Esophagus squamous epithelium (tissue), 4 donors: ENCODE measurements around the gene NMT1.

Experiments
- POLR2A ChIP-seq, 4 donors: fragments of 450-650 bp; IDR thresholded peaks; one replicate each; pipeline ENCODE4 v1.6.1; 2017; ENCODE audit warnings: antibody characterized with exemption in 4 of 4, mild to moderate bottlenecking in 4 of 4, moderate library complexity in 3 of 4
- TF ChIP-seq, protein P1 (sequence below), 6 experiments: fragments of 450-650 bp in 4 of 6; fragments of 200-600 bp in 2 of 6; sonication (generic) in 2 of 6; IDR thresholded peaks; one replicate each; pipeline ENCODE4 v1.5.1; 2016 to 2019; ENCODE audit warnings: antibody characterized with exemption in 6 of 6, mild to moderate bottlenecking in 4 of 6, moderate library complexity in 4 of 6

DNA sequence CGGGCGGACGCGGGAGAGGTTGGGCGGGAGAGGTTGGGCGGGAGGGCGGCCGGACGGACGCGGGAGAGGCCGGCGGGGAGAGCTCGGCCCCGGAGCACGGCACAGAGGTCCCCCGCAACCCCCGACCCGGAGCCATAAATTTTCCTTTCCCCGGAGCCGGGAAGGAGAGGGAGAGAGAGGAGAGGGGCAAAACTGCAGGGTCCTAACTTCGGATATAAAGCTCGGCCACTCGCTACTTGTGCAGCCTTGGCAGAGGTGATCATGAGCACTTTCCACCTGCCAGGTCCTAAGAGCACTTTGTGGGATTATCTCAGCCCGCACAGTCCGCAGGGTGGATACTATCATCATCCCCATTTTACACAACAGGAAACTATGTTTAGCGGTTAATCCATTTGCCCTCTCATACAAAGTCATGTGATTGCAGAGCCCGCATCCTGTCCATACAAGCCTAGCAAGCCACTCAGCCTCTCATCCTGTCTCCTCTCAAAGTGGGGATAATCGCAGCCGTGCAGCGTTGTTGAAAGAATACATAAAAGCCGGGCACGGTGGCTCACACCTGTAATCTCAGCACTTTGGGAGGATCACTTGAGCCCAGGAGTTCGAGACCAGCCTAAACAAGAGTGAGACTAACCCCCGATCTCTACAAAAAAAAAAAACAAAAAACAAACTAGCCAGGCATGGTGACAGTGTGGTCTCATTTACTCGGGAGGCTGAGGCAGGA lies 8.9 kb upstream of the NMT1 start:
- TF ChIP-seq, protein P1, sequence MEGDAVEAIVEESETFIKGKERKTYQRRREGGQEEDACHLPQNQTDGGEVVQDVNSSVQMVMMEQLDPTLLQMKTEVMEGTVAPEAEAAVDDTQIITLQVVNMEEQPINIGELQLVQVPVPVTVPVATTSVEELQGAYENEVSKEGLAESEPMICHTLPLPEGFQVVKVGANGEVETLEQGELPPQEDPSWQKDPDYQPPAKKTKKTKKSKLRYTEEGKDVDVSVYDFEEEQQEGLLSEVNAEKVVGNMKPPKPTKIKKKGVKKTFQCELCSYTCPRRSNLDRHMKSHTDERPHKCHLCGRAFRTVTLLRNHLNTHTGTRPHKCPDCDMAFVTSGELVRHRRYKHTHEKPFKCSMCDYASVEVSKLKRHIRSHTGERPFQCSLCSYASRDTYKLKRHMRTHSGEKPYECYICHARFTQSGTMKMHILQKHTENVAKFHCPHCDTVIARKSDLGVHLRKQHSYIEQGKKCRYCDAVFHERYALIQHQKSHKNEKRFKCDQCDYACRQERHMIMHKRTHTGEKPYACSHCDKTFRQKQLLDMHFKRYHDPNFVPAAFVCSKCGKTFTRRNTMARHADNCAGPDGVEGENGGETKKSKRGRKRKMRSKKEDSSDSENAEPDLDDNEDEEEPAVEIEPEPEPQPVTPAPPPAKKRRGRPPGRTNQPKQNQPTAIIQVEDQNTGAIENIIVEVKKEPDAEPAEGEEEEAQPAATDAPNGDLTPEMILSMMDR (IDR thresholded peaks at IDR 0.05): peak in 1 of 6 experiments; percentile 3
- peak in 2 of 4 donors; percentile 71 to 78 for TF ChIP-seq POLR2A (IDR thresholded peaks at IDR 0.05)
